Stimulated activated CD4-positive, alpha-beta T cell treated with anti-CD3 and anti-CD28 coated beads, Interleukin-4, amount 100 ng/mL, for 4 hours (primary cell): ENCODE measurements around the gene CD28.
"Not testable (repeated sequence)": the region's sequence is repeated elsewhere in the genome, so short reads cannot be mapped to it uniquely, and the experiment has no call there.

Experiments used
- DNase-seq, 2 experiments: peaks; one replicate each; pipeline ENCODE4 v3.0.0-alpha.2; 2020

Gene CD28

GRCh38 chr2:203688798-203689197 is 17.6 kb upstream of the CD28 start:
- DNase-seq: no peak

DNA sequence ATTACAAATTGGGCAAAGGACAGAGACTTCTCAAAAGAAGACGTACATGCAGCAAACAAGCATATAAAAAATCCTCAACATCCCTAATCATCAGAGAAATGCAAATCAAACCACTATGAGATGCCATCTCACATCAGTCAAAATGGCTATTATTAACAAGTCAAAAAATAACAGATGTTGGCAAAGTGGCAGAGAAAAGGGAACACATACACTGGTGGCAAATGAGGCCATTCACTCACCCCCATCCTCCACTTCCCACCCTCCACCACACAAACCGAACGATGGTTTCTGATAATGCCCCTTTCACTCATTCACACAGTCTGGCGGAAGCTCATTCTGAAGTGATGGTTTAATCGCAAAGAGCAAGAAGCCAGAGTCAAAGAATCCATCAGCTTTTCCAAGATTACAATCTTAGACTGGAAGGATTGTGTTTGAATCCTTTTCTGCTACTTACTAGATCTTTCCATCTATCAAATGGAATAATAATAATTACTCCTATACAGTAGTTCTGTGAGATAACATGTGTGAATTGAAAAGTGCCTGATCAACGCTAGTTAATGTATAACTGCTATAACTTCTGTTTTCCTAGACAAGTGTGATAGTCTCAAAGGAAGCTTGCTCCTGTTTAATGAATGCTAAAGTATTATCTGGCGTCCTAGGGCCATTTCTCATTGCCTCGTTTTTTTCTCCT is 16.9 kb upstream of the CD28 start:
- DNase-seq: no peak

GRCh38 chr2:203690117-203690431 is 16.4 kb upstream of the CD28 start:
- DNase-seq: no peak

- no peak for DNase-seq
Measured at GRCh38 chr2:203690441-203691047, 15.9 kb upstream of the CD28 start.

- no peak for DNase-seq
Measured at GRCh38 chr2:203691149-203691548, 15.3 kb upstream of the CD28 start.

DNA sequence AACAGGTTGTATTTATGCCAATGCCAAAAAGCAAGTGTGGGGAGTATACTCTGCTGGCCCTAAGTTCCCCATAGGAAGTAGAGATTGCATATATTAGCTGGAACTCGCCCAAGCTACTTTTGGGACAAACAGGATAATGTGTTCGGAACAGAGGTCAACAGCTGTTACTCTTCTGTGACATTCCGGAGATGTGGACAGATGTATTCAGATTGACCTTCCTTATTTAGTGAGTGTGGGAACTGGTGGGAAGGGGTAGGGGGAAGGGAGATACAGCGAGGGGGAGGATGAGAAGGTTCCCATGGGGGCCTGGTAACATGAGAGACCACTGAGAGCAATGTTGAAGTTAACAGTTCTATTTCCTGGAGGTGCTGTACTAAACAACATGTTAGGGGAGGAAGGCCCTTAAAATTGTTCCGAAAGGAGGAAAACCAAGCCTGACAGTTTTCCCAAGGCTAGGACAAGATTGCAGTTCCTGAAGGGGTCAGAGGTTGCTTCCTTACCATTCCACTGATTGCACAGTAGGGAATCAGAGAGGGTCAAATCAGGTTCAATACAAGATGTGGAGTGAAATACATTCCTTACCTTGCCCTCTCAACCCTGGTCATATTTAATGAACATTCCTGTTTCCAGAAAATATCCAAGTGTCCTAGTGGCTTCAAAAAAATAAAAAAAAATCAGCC is 14.3 kb upstream of the CD28 start:
- DNase-seq: no peak

DNA sequence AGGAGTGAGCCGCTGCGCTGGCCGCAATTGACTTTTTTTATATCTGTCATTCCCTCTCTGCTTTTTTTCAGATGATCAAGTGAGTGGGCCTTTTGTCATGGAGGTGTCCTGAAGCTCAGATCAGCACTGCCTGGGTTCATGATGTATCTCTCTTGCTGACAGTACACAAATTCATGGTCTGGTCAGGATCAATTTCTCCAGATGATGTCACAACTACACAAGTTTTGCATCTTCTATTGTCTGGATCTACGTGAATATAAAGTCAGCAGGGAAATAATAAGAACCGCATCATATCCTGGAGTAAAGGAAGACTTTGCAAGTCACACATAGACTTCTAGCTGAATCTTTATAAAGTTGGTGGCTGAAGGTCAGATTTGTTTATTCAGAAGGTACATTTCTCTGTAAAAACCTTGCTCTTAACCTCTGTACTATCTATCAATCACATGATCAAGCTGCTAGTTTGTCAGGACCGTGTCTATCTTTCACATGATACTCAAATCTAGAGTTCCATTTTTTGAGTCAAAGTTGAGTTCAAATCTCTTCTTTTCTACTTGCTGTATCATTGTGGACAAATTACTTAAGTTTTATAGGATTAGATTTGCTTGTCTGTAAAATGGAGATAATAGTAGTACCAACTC is 13.1 kb upstream of the CD28 start:
- no peak for DNase-seq

DNA sequence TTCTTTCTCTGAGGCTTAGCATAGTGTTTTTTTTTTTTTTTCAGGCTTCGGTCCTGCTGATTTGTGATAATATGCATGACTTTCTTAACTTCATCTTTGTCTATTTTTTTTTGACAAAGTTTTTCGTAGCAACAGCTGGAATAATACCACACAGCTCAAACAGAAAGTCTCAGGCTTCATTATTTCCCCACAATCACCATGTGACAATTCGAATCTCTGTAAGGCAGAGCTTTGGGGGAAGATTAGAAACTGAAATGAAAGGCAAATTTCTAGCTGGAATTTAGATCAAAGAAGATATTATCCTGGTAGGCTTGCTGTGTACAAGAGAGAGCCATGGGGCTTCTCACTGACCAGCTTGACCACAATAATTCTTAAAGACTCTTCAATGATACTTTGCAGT is 12.2 kb upstream of the CD28 start:
- no peak for DNase-seq

GRCh38 chr2:203697190-203697589 is 9.2 kb upstream of the CD28 start:
- DNase-seq: no peak

GRCh38 chr2:203697763-203698162 is 8.7 kb upstream of the CD28 start:
- DNase-seq: not testable (repeated sequence)

DNA sequence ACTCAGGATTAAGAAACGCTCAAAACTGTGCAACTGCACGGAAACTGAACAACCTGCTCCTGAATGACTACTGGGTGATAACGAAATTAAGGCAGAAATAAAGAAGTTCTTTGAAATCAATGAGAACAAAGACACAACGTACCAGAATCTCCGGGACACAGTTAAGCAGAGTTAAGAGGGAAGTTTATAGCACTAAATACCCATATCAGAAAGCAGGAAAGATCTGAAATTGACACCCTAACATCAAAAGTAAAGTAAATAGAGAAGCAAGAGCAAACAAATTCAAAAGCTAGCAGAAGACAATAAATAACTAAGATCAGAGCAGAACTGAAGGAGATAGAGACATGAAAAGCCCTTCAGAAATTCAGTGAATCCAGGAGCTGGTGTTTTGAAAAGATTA is 8.0 kb upstream of the CD28 start:
- not testable (repeated sequence) for DNase-seq

DNA sequence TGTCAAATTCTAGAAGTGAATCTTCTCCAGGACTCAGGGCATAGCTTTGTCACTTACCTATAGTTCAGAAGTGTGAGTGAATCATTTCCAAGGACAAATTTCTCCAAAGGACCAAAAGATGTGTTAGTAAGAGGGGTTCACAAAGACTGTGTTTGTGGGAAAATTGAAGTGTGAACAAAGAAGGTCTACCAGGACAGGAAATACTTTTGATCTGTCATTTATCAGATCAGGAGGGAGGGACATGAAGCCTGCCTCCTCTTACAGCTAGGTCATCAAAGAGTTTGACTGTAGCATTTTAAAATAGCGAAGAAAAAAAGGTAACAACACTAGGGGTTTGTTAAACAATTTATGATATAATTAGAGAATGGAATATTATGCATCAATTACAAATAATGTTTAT is 2.0 kb upstream of the CD28 start:
- DNase-seq: no peak

DNA sequence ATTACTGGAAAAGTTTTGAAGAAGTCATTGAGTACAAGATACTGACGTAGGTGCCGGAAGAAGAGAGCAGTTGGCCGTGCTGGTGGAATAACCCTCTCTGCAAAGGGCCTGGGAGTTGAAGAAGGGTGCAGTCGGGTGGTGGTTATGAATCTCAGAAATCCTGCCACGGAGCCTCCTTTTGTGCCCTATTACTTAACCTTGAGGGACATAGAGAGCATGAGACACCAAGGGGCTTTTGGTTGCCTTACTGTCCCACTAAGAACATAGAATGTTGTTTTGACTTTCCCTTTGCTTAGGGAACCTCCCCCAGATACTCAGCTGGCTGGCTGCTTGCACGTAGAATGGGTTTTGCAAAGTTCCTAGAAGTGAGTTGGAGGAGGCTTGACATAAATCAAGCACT is 1.3 kb upstream of the CD28 start:
- peak in 1 of 2 experiments; percentile 30 for DNase-seq

- DNase-seq: no peak
Measured at GRCh38 chr2:203707530-203707929, 1.1 kb downstream of the CD28 start.

- no peak for DNase-seq
Measured at GRCh38 chr2:203708846-203709396, 2.5 kb downstream of the CD28 start.

GRCh38 chr2:203709416-203710040 is 3.1 kb downstream of the CD28 start:
- DNase-seq: no peak

GRCh38 chr2:203710226-203710625 is 3.8 kb downstream of the CD28 start:
- no peak for DNase-seq

- DNase-seq: no peak
Measured at GRCh38 chr2:203710952-203711351, 4.5 kb downstream of the CD28 start.

DNA sequence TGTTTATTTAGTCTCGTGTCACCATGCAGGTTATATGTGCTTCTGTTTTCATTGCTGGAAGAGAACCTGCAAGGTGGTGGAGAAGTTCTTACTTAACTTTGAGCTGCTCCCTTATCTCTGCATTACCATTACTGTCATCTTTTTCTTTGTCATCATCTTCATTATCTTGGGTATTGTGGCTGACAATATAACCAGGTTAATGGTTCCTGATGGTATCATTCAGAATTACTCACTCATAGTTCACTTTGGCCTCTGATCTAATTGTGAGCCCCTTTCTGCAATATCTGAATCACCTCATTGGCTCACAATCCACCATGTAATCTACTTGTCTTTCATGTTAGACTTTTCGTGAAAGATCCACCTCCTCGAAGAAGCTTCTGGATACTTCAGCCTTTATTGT is 5.0 kb downstream of the CD28 start:
- DNase-seq: no peak

- no peak for DNase-seq
Measured at GRCh38 chr2:203713381-203713780, 6.9 kb downstream of the CD28 start.

- no peak for DNase-seq
Measured at GRCh38 chr2:203714112-203714511, 7.7 kb downstream of the CD28 start.

GRCh38 chr2:203715744-203716143 is 9.3 kb downstream of the CD28 start:
- DNase-seq: no peak

GRCh38 chr2:203718087-203718486 is 11.6 kb downstream of the CD28 start:
- DNase-seq: peak in 1 of 2 experiments; percentile 48
